ENCODE measurements around the gene CD36.

DNA sequence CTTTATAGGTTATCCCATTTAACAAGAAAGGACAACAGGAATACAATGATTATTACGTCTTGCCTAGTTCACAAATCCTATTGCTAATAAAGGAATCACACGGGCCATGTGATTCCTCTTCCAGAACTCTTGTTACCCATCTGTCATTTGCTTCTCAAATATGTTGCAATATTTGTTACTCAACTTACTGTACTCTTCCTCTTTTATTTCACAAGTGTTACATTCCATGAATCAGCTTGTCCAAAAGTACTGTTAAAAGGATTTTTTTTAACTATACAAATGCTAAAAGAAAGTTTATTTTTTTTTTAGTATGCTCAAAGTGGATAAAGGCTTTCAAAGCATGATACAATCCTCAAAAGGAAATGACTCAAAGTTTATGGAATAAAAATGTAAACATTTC lies 3.9 kb upstream of the CD36 start:
- TF ChIP-seq, protein P1, sequence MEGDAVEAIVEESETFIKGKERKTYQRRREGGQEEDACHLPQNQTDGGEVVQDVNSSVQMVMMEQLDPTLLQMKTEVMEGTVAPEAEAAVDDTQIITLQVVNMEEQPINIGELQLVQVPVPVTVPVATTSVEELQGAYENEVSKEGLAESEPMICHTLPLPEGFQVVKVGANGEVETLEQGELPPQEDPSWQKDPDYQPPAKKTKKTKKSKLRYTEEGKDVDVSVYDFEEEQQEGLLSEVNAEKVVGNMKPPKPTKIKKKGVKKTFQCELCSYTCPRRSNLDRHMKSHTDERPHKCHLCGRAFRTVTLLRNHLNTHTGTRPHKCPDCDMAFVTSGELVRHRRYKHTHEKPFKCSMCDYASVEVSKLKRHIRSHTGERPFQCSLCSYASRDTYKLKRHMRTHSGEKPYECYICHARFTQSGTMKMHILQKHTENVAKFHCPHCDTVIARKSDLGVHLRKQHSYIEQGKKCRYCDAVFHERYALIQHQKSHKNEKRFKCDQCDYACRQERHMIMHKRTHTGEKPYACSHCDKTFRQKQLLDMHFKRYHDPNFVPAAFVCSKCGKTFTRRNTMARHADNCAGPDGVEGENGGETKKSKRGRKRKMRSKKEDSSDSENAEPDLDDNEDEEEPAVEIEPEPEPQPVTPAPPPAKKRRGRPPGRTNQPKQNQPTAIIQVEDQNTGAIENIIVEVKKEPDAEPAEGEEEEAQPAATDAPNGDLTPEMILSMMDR (IDR thresholded peaks at IDR 0.05) = no peak
- TF ChIP-seq EP300 (IDR thresholded peaks at IDR 0.05) (peak in 2 of 4 donors; percentile 61 to 90), POLR2A (IDR thresholded peaks at IDR 0.05) (no peak), POLR2AphosphoS5 (IDR thresholded peaks at IDR 0.05) (peak in 1 of 2 donors; percentile 83)

Measured in upper lobe of left lung (tissue), 4 donors.